GM18505 (cell line): ENCODE data around the gene GDF11.

ENCODE experiments used
- ATAC-seq: cut with Tn5 transposase; IDR thresholded peaks from one replicate; pipeline ENCODE4 v1.9.1; 2021; ENCODE audit not compliant: unreplicated experiment
- POLR2A ChIP-seq: IDR thresholded peaks from 4 replicates; pipeline ENCODE4 v1.6.1; 2011; ENCODE audit warnings: borderline replicate concordance; ENCODE audit not compliant: insufficient read depth, insufficient read length; ENCODE audit errors: extremely low read depth

The GDF11 gene

GRCh38 chr12:55712700-55713415 is 30.1 kb upstream of the GDF11 start:
- no peak for TF ChIP-seq POLR2A
- ATAC-seq: no peak

- ATAC-seq: no peak
These were observed 29.2 kb upstream of the GDF11 start for GRCh38 chr12:55713721-55714120.

GRCh38 chr12:55715169-55715764 is 27.7 kb upstream of the GDF11 start:
- ATAC-seq: no peak
- TF ChIP-seq POLR2A: no peak

More at GRCh38 chr12:55713721-55714120, 29.2 kb upstream of the GDF11 start:
- TF ChIP-seq POLR2A: no peak

- TF ChIP-seq POLR2A: peak; percentile 60
- ATAC-seq: peak; percentile 89
These were observed 26.9 kb upstream of the GDF11 start, which contains the start of gene BLOC1S1 for GRCh38 chr12:55715833-55716581. TSS of gene BLOC1S1 (plus strand) at chr12:55716046. CDS start at chr12:55716052, 6 bp downstream.

- TF ChIP-seq POLR2A: no peak
- no peak for ATAC-seq
These were observed 26.4 kb upstream of the GDF11 start for GRCh38 chr12:55716582-55716957.

- ATAC-seq: no peak
- no peak for TF ChIP-seq POLR2A
These were observed 25.6 kb upstream of the GDF11 start for GRCh38 chr12:55717011-55718007.

- TF ChIP-seq POLR2A: no peak
- no peak for ATAC-seq
These were observed 24.9 kb upstream of the GDF11 start for GRCh38 chr12:55718015-55718414.

- no peak for TF ChIP-seq POLR2A
- no peak for ATAC-seq
These were observed 24.2 kb upstream of the GDF11 start for GRCh38 chr12:55718624-55719275.

GRCh38 chr12:55719371-55719770 is 23.6 kb upstream of the GDF11 start:
- no peak for ATAC-seq
- no peak for TF ChIP-seq POLR2A

GRCh38 chr12:55720071-55720564 is 22.8 kb upstream of the GDF11 start, which contains the start of gene RDH5:
TSS of gene RDH5 (plus strand) at chr12:55720393. CDS start at chr12:55721185, 792 bp downstream.
- no peak for TF ChIP-seq POLR2A
- no peak for ATAC-seq

- no peak for ATAC-seq
- no peak for TF ChIP-seq POLR2A
These were observed 22.0 kb upstream of the GDF11 start for GRCh38 chr12:55720894-55721444.

- ATAC-seq: no peak
These were observed 21.2 kb upstream of the GDF11 start for GRCh38 chr12:55721601-55722213.

GRCh38 chr12:55722948-55723347 is 20.0 kb upstream of the GDF11 start:
- no peak for ATAC-seq
- no peak for TF ChIP-seq POLR2A

More at GRCh38 chr12:55721601-55722213, 21.2 kb upstream of the GDF11 start:
- no peak for TF ChIP-seq POLR2A
